Measurements from ENCODE around the gene MS4A13.

DNA sequence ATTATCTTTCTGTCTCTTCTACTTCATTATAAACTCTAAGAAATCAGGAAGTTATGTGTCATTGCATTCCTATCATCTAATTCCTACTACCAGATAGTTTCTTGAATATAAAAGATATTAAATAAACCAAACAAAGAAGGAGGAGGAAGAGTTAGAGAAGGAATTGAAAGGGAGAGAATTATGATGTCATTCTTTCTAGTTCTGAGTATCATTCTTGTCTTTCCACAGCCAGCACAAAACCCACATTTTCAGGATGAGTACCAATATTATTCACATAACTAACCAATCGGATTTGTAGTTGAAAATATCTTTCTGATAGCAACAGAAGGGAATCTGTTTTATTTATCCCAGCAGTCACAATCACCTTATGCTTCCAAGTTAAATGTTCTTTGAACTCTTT lies 13.3 kb downstream of the MS4A13 start:
- TF ChIP-seq, protein P1, sequence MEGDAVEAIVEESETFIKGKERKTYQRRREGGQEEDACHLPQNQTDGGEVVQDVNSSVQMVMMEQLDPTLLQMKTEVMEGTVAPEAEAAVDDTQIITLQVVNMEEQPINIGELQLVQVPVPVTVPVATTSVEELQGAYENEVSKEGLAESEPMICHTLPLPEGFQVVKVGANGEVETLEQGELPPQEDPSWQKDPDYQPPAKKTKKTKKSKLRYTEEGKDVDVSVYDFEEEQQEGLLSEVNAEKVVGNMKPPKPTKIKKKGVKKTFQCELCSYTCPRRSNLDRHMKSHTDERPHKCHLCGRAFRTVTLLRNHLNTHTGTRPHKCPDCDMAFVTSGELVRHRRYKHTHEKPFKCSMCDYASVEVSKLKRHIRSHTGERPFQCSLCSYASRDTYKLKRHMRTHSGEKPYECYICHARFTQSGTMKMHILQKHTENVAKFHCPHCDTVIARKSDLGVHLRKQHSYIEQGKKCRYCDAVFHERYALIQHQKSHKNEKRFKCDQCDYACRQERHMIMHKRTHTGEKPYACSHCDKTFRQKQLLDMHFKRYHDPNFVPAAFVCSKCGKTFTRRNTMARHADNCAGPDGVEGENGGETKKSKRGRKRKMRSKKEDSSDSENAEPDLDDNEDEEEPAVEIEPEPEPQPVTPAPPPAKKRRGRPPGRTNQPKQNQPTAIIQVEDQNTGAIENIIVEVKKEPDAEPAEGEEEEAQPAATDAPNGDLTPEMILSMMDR (conservative IDR thresholded peaks at IDR 0.05 in 1 of 2, IDR thresholded peaks at IDR 0.05 in 1 of 2; ENCODE audit: extremely low read depth in 1 of 2, insufficient read depth in 1 of 2, low read depth in 1 of 2, low read length in 2 of 2), result no peak
- no peak for TF ChIP-seq EZH2 (IDR thresholded peaks at IDR 0.05; ENCODE audit: borderline replicate concordance, low read length)
